ENCODE measurements around the gene MVD.

Gene MVD

GRCh38 chr16:88702371-88703210 lies 39.7 kb upstream of the MVD start:
- Histone ChIP-seq H3K4me3 (ENCODE audit: low read depth, low read length) (no peak overlapping the region), H3K27ac (ENCODE audit: low read depth, low read length) (no peak overlapping the region), H3K4me1 (ENCODE audit: control insufficient read depth, insufficient read depth, low read length, unreplicated experiment) (peaks cover 12% of the 10 kb centered on the region), H2AFZ (ENCODE audit: low read length, unreplicated experiment) (no peak overlapping the region), H3K27me3 (ENCODE audit: insufficient read depth, low read length) (no peaks in the 10 kb centered on the region), H3K79me2 (ENCODE audit: control insufficient read depth, insufficient read depth, low read length, unreplicated experiment) (peaks cover 16% of the 10 kb centered on the region), H3K36me3 (ENCODE audit: insufficient read depth, low read length) (no peaks in the 10 kb centered on the region)

- no peak overlapping the region for H3K27ac ChIP-seq (ENCODE audit: low read depth, low read length)
- peaks cover 5% of the 10 kb centered on the region for H3K4me1 ChIP-seq (ENCODE audit: control insufficient read depth, insufficient read depth, low read length, unreplicated experiment)
- H2AFZ ChIP-seq (ENCODE audit: low read length, unreplicated experiment) = no peak overlapping the region
- peaks cover 10% of the 10 kb centered on the region for H3K79me2 ChIP-seq (ENCODE audit: control insufficient read depth, insufficient read depth, low read length, unreplicated experiment)
- no peaks in the 10 kb centered on the region for H3K36me3 ChIP-seq (ENCODE audit: insufficient read depth, low read length)
- H3K4me3 ChIP-seq (ENCODE audit: low read depth, low read length) = no peak overlapping the region
- H3K27me3 ChIP-seq (ENCODE audit: insufficient read depth, low read length) = no peaks in the 10 kb centered on the region
Measured at GRCh38 chr16:88701581-88702370, 38.9 kb upstream of the MVD start.

- no peak overlapping the region for H3K4me3 ChIP-seq (ENCODE audit: low read depth, low read length)
- no peaks in the 10 kb centered on the region for H3K27me3 ChIP-seq (ENCODE audit: insufficient read depth, low read length)
- H2AFZ ChIP-seq (ENCODE audit: low read length, unreplicated experiment) = no peak overlapping the region
- H3K79me2 ChIP-seq (ENCODE audit: control insufficient read depth, insufficient read depth, low read length, unreplicated experiment) = peaks cover 10% of the 10 kb centered on the region
- H3K4me1 ChIP-seq (ENCODE audit: control insufficient read depth, insufficient read depth, low read length, unreplicated experiment) = peaks cover 5% of the 10 kb centered on the region
- no peak overlapping the region for H3K27ac ChIP-seq (ENCODE audit: low read depth, low read length)
- H3K36me3 ChIP-seq (ENCODE audit: insufficient read depth, low read length) = no peaks in the 10 kb centered on the region
Measured at GRCh38 chr16:88700636-88701482, 38.0 kb upstream of the MVD start.

GRCh38 chr16:88700322-88700635 lies 37.4 kb upstream of the MVD start:
- H3K4me3 ChIP-seq (ENCODE audit: low read depth, low read length) = no peak overlapping the region
- H3K27ac ChIP-seq (ENCODE audit: low read depth, low read length) = no peak overlapping the region
- no peaks in the 10 kb centered on the region for H3K27me3 ChIP-seq (ENCODE audit: insufficient read depth, low read length)
- no peaks in the 10 kb centered on the region for H3K36me3 ChIP-seq (ENCODE audit: insufficient read depth, low read length)
- no peak overlapping the region for H2AFZ ChIP-seq (ENCODE audit: low read length, unreplicated experiment)
- peaks cover 6% of the 10 kb centered on the region for H3K79me2 ChIP-seq (ENCODE audit: control insufficient read depth, insufficient read depth, low read length, unreplicated experiment)
- H3K4me1 ChIP-seq (ENCODE audit: control insufficient read depth, insufficient read depth, low read length, unreplicated experiment) = peaks cover 5% of the 10 kb centered on the region

- H3K36me3 ChIP-seq (ENCODE audit: insufficient read depth, low read length) = no peaks in the 10 kb centered on the region
- H3K79me2 ChIP-seq (ENCODE audit: control insufficient read depth, insufficient read depth, low read length, unreplicated experiment) = peaks cover under 1% of the 10 kb centered on the region
- H3K27me3 ChIP-seq (ENCODE audit: insufficient read depth, low read length) = no peaks in the 10 kb centered on the region
- H3K4me3 ChIP-seq (ENCODE audit: low read depth, low read length) = no peak overlapping the region
- H3K4me1 ChIP-seq (ENCODE audit: control insufficient read depth, insufficient read depth, low read length, unreplicated experiment) = no peaks in the 10 kb centered on the region
- H2AFZ ChIP-seq (ENCODE audit: low read length, unreplicated experiment) = no peak overlapping the region
- H3K27ac ChIP-seq (ENCODE audit: low read depth, low read length) = no peak overlapping the region
Measured at GRCh38 chr16:88699180-88699579, 36.3 kb upstream of the MVD start.

GRCh38 chr16:88698646-88699045 lies 35.8 kb upstream of the MVD start:
- no peaks in the 10 kb centered on the region for H3K4me1 ChIP-seq (ENCODE audit: control insufficient read depth, insufficient read depth, low read length, unreplicated experiment)

GRCh38 chr16:88697831-88698615 lies 35.1 kb upstream of the MVD start:
- H3K4me1 ChIP-seq (ENCODE audit: control insufficient read depth, insufficient read depth, low read length, unreplicated experiment) = no peaks in the 10 kb centered on the region
- no peaks in the 10 kb centered on the region for H3K36me3 ChIP-seq (ENCODE audit: insufficient read depth, low read length)

More at GRCh38 chr16:88698646-88699045, 35.8 kb upstream of the MVD start:
- H3K27ac ChIP-seq (ENCODE audit: low read depth, low read length) = no peak overlapping the region
- no peaks in the 10 kb centered on the region for H3K79me2 ChIP-seq (ENCODE audit: control insufficient read depth, insufficient read depth, low read length, unreplicated experiment)
- no peaks in the 10 kb centered on the region for H3K27me3 ChIP-seq (ENCODE audit: insufficient read depth, low read length)
- no peaks in the 10 kb centered on the region for H3K36me3 ChIP-seq (ENCODE audit: insufficient read depth, low read length)
- no peak overlapping the region for H3K4me3 ChIP-seq (ENCODE audit: low read depth, low read length)
- H2AFZ ChIP-seq (ENCODE audit: low read length, unreplicated experiment) = no peak overlapping the region

GRCh38 chr16:88697116-88697830 lies 34.4 kb upstream of the MVD start:
- Histone ChIP-seq H3K4me1 (ENCODE audit: control insufficient read depth, insufficient read depth, low read length, unreplicated experiment) (no peaks in the 10 kb centered on the region), H3K4me3 (ENCODE audit: low read depth, low read length) (no peak overlapping the region), H3K27me3 (ENCODE audit: insufficient read depth, low read length) (no peaks in the 10 kb centered on the region), H2AFZ (ENCODE audit: low read length, unreplicated experiment) (no peak overlapping the region), H3K27ac (ENCODE audit: low read depth, low read length) (no peak overlapping the region), H3K36me3 (ENCODE audit: insufficient read depth, low read length) (no peaks in the 10 kb centered on the region), H3K79me2 (ENCODE audit: control insufficient read depth, insufficient read depth, low read length, unreplicated experiment) (no peaks in the 10 kb centered on the region)

More at GRCh38 chr16:88697831-88698615, 35.1 kb upstream of the MVD start:
- H3K27ac ChIP-seq (ENCODE audit: low read depth, low read length) = no peak overlapping the region
- H3K4me3 ChIP-seq (ENCODE audit: low read depth, low read length) = no peak overlapping the region
- no peaks in the 10 kb centered on the region for H3K79me2 ChIP-seq (ENCODE audit: control insufficient read depth, insufficient read depth, low read length, unreplicated experiment)
- no peak overlapping the region for H2AFZ ChIP-seq (ENCODE audit: low read length, unreplicated experiment)
- no peaks in the 10 kb centered on the region for H3K27me3 ChIP-seq (ENCODE audit: insufficient read depth, low read length)

- Histone ChIP-seq H3K27ac (ENCODE audit: low read depth, low read length) (no peak overlapping the region), H2AFZ (ENCODE audit: low read length, unreplicated experiment) (no peak overlapping the region), H3K4me3 (ENCODE audit: low read depth, low read length) (no peak overlapping the region), H3K79me2 (ENCODE audit: control insufficient read depth, insufficient read depth, low read length, unreplicated experiment) (no peaks in the 10 kb centered on the region), H3K4me1 (ENCODE audit: control insufficient read depth, insufficient read depth, low read length, unreplicated experiment) (no peaks in the 10 kb centered on the region), H3K27me3 (ENCODE audit: insufficient read depth, low read length) (no peaks in the 10 kb centered on the region), H3K36me3 (ENCODE audit: insufficient read depth, low read length) (no peaks in the 10 kb centered on the region)
Measured at GRCh38 chr16:88696441-88696840, 33.5 kb upstream of the MVD start.

Data from ACC112 (cell line).